ENCODE data around the gene TMEM229A. TPM values are rescaled to one million over a fixed set of nuclear protein-coding genes. Genes with fewer than 3 reads are reported as not detected.
"Not testable (repeated sequence)": the region's sequence is repeated elsewhere in the genome, so short reads cannot be mapped to it uniquely, and the experiment has no call there.

Gene TMEM229A
- total RNA-seq, 2 donors from 2014 or later, result not detected

DNA sequence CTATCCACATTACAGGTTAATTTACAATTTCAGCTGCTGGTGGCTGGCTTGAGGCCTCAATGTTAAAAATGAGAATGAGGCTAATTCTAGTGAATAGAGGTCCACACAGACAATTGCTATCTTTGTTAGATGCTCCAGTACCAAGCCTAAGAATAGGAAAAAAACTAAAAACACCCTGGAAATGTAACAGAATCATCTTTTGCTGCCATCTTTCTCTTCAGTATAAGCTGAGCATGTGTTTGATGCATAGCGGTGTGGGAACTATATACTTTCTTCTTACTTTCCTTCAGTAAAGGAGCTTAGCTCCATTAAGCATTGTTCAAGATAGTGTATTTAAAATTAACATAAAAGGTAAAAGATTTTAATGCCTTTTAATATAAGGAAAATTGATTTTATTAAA is 5.6 kb downstream of the TMEM229A start:
- Mint-ChIP-seq H3K27ac (no peak overlapping the region), H3K4me3 (no peak overlapping the region), H3K27me3 (peaks cover 25% of the 10 kb centered on the region), H3K36me3 (ENCODE audit: low read depth) (peaks cover 2% of the 10 kb centered on the region), H3K4me1 (peaks cover 4% of the 10 kb centered on the region)
- ATAC-seq (no peak), DNase-seq (no peak)
- H3K9me3 ChIP-seq (ENCODE audit: control insufficient read depth, low read length, poor library complexity, severe bottlenecking), result peaks cover 2% of the 10 kb centered on the region

DNA sequence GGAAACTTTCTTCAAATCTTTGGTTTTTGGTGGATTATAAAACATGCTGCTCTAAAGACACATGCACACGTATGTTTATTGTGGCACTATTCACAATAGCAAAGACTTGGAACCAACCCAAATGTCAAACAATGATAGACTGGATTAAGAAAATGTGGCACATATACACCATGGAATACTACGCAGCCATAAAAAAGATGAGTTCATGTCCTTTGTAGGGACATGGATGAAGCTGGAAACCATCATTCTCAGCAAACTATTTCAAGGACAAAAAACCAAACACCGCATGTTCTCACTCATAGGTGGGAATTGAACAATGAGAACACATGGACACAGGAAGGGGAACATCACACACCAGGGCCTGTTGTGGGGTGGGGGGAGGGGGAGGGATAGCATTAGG is 8.5 kb downstream of the TMEM229A start:
- not testable (repeated sequence) for H3K4me1 Mint-ChIP-seq; H3K36me3 Mint-ChIP-seq (ENCODE audit: low read depth); H3K27ac Mint-ChIP-seq; DNase-seq; H3K27me3 Mint-ChIP-seq; H3K9me3 ChIP-seq (ENCODE audit: control insufficient read depth, low read length, poor library complexity, severe bottlenecking); ATAC-seq; H3K4me3 Mint-ChIP-seq

DNA sequence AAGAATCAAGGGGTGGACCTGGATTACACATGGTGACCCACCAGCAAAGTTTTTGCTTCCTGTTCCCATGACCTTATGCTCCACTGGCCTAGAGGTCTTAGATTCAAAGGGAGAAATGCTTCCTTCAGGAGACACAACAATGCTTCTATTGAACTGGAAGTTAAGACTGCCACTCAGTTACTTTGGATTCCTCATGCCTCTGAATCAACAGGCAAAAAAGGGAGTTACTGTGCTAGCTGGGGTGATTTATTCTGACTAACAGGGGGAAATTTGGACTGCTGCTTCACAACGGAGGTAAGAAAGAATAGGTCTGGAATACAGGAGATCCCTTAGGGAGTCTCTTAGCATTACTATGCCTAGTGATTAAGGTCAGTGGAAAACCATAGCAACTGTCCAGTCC is 10.3 kb downstream of the TMEM229A start:
- peaks cover 2% of the 10 kb centered on the region for H3K9me3 ChIP-seq (ENCODE audit: control insufficient read depth, low read length, poor library complexity, severe bottlenecking)
- DNase-seq (no peak), ATAC-seq (no peak)
- Mint-ChIP-seq H3K4me1 (no peaks in the 10 kb centered on the region), H3K4me3 (no peak overlapping the region), H3K27ac (no peak overlapping the region), H3K36me3 (ENCODE audit: low read depth) (no peaks in the 10 kb centered on the region), H3K27me3 (no peaks in the 10 kb centered on the region)

DNA sequence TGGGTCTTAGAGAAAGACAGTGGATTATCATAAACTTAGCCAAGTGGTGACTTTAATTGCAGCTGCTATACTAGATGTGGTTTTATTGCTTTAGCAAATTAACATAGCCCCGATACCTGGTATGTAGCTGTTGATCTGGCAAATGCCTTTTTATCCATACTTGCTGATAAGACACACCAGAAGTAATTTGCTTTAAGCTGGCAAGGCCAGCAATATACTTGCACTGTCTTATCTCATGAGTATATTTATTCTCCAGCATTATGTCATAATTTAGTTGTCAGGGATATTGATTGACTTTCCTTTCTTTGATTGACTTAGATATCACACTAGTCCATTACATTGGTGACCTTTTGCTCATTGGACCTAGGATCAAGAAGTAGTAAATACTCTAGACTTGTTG is 12.8 kb downstream of the TMEM229A start:
- Mint-ChIP-seq H3K4me1 (no peaks in the 10 kb centered on the region), H3K27me3 (no peaks in the 10 kb centered on the region), H3K4me3 (no peak overlapping the region), H3K27ac (no peak overlapping the region), H3K36me3 (ENCODE audit: low read depth) (no peaks in the 10 kb centered on the region)
- ATAC-seq (no peak), DNase-seq (no peak)
- no peaks in the 10 kb centered on the region for H3K9me3 ChIP-seq (ENCODE audit: control insufficient read depth, low read length, poor library complexity, severe bottlenecking)

DNA sequence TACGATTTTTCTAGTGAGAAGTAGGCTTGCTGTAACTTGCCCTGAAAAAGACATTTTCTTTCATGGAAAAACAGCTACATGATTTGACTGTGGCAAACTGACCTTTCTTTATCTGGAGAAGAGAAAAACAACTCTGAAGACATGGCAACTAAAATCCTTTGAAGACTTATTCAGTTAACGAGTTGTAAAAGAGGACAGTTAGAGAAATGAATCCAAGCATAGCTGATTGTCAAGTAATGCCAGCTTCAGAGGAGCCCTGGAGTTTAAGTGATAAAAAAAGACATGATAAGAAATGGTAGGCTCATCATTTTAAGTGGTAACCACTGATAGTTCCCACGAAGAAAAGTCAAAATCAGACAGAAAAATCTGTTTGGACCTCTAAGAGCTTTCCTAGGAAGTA is 19.6 kb downstream of the TMEM229A start:
- no peak for DNase-seq
- H3K9me3 ChIP-seq (ENCODE audit: control insufficient read depth, low read length, poor library complexity, severe bottlenecking), result no peaks in the 10 kb centered on the region
- ATAC-seq, result no peak
- no peak overlapping the region for H3K4me3 Mint-ChIP-seq
- H3K4me1 Mint-ChIP-seq, result no peaks in the 10 kb centered on the region
- H3K27me3 Mint-ChIP-seq, result no peaks in the 10 kb centered on the region
- H3K27ac Mint-ChIP-seq, result no peak overlapping the region
- no peaks in the 10 kb centered on the region for H3K36me3 Mint-ChIP-seq (ENCODE audit: low read depth)

DNA sequence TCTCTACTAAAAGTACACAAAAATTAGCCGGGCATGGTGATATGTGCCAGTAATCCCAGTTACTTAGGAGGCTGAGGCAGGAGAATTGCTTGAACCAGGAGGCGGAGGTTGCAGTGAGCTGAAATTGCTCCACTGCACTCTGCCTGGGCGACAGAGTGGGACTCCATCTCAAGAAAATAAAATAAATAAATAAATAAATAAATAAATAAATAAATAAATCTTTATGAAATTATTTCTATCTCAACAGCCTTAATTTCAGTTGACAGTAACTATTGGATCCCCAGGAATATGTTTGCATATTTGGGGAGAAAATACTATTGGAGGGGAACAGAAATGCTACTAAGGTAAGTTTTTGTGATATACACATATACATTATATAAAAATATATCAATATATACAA is 20.0 kb downstream of the TMEM229A start:
- Mint-ChIP-seq H3K36me3 (ENCODE audit: low read depth) (no peaks in the 10 kb centered on the region), H3K27ac (no peak overlapping the region), H3K4me3 (no peak overlapping the region), H3K4me1 (no peaks in the 10 kb centered on the region), H3K27me3 (no peaks in the 10 kb centered on the region)
- no peaks in the 10 kb centered on the region for H3K9me3 ChIP-seq (ENCODE audit: control insufficient read depth, low read length, poor library complexity, severe bottlenecking)
- DNase-seq (no peak), ATAC-seq (no peak)

DNA sequence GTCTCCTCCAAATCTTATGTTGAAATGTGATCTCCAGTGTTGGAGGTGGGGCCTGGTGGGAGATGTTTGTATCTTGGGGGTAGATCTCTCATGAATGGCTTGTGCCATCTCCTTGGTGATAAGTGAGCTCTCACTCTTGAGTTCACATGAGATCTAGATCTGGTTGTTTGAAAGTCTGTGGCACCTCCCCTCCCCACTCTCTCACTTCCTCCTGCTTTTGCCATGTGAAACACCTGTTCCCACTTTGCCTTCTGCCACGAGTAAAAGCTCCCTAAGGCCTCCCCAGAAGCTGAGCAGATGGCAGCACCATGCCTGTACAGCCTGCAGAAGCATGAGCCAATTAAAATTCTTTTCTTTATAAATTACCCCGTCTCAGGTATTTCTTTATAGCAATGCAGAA is 23.5 kb downstream of the TMEM229A start:
- no peak overlapping the region for H3K27ac Mint-ChIP-seq
- no peak overlapping the region for H3K4me3 Mint-ChIP-seq
- H3K27me3 Mint-ChIP-seq, result no peaks in the 10 kb centered on the region
- no peaks in the 10 kb centered on the region for H3K9me3 ChIP-seq (ENCODE audit: control insufficient read depth, low read length, poor library complexity, severe bottlenecking)
- DNase-seq (no peak), ATAC-seq (no peak)
- no peaks in the 10 kb centered on the region for H3K4me1 Mint-ChIP-seq
- no peaks in the 10 kb centered on the region for H3K36me3 Mint-ChIP-seq (ENCODE audit: low read depth)

DNA sequence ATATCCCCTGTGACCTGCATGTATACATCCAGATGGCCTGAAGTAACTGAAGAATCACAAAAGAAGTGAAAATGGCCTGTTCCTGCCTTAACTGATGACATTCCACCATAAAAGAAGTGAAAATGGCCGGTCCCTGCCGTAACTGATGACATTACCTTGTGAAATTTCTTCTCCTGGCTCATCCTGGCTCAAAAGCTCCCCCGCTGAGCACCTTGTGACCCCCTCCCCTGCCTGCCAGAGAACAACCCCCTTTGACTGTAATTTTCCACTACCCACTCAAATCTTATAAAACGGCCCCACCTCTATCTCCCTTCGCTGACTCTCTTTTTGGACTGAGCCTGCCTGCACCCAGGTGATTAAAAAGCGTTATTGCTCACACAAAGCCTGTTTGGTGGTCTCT is 24.6 kb downstream of the TMEM229A start:
- ATAC-seq; H3K36me3 Mint-ChIP-seq (ENCODE audit: low read depth); H3K4me3 Mint-ChIP-seq; H3K27ac Mint-ChIP-seq; H3K4me1 Mint-ChIP-seq; DNase-seq; H3K27me3 Mint-ChIP-seq; H3K9me3 ChIP-seq (ENCODE audit: control insufficient read depth, low read length, poor library complexity, severe bottlenecking): not testable (repeated sequence)

DNA sequence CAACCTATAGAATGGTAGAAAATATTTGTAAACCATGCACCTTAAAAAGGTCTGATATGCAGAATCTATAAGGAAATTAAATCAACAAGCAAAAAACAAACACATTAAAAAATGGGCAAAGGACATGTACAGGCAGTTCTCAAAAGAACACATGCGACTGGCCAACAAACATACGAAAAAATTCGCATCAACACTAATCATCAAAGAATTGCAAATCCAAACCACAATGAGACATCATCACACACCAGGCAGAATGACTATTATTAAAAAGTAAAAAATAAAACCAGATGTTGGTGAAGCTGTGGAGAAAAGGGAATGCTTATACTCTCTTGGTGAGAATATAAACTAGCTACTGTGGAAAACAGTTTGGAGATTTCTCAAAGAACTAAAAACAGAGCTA is 33.2 kb downstream of the TMEM229A start:
- no peak overlapping the region for H3K4me3 Mint-ChIP-seq

DNA sequence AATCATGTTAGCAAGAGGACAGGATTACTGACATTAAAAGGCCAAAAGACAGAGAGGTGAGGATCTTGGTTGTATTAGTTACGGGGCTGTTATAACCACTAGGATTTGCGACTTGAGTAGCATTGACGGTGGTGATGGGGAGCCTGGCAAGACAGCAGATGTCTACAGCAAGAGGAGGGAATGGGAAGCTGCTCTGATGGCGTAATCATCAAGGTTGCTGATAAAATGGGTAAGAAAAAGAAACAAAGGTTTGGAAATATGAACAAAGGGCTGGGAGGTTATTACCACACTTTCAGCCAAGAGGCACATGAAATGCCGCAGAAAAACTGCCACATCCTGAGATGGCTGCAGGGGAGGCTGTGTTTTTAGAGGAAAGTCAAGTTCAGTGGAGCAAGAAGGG is 33.9 kb downstream of the TMEM229A start:
- H3K27ac Mint-ChIP-seq, result no peak overlapping the region
- ATAC-seq, result no peak
- no peaks in the 10 kb centered on the region for H3K4me1 Mint-ChIP-seq
- H3K36me3 Mint-ChIP-seq (ENCODE audit: low read depth), result no peaks in the 10 kb centered on the region
- no peaks in the 10 kb centered on the region for H3K9me3 ChIP-seq (ENCODE audit: control insufficient read depth, low read length, poor library complexity, severe bottlenecking)
- no peaks in the 10 kb centered on the region for H3K27me3 Mint-ChIP-seq
- DNase-seq, result no peak
- H3K4me3 Mint-ChIP-seq, result no peak overlapping the region

More for the DNA sequence above, 33.2 kb downstream of the TMEM229A start:
- Mint-ChIP-seq H3K27me3 (no peaks in the 10 kb centered on the region), H3K27ac (no peak overlapping the region), H3K36me3 (ENCODE audit: low read depth) (no peaks in the 10 kb centered on the region), H3K4me1 (no peaks in the 10 kb centered on the region)
- no peaks in the 10 kb centered on the region for H3K9me3 ChIP-seq (ENCODE audit: control insufficient read depth, low read length, poor library complexity, severe bottlenecking)
- ATAC-seq (no peak), DNase-seq (no peak)

DNA sequence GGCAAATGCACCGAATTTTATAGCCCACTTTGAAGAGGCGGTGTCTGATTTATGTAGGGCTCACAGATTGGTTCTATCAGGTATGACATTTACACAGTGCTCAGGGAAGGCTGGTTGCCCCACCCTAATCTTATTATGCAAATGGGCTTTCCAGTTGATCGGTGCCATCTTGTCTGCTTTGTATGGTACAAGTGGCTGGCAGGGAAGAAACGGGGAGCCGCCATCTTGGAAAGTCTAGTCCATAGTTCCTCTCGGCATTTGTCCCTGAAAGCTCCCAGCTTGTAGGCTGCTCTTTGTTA is 36.6 kb downstream of the TMEM229A start:
- H3K4me1 Mint-ChIP-seq, result no peaks in the 10 kb centered on the region
- no peaks in the 10 kb centered on the region for H3K9me3 ChIP-seq (ENCODE audit: control insufficient read depth, low read length, poor library complexity, severe bottlenecking)
- no peak overlapping the region for H3K4me3 Mint-ChIP-seq
- no peak overlapping the region for H3K27ac Mint-ChIP-seq
- ATAC-seq (no peak), DNase-seq (no peak)
- peaks cover 5% of the 10 kb centered on the region for H3K27me3 Mint-ChIP-seq
- H3K36me3 Mint-ChIP-seq (ENCODE audit: low read depth), result no peaks in the 10 kb centered on the region

DNA sequence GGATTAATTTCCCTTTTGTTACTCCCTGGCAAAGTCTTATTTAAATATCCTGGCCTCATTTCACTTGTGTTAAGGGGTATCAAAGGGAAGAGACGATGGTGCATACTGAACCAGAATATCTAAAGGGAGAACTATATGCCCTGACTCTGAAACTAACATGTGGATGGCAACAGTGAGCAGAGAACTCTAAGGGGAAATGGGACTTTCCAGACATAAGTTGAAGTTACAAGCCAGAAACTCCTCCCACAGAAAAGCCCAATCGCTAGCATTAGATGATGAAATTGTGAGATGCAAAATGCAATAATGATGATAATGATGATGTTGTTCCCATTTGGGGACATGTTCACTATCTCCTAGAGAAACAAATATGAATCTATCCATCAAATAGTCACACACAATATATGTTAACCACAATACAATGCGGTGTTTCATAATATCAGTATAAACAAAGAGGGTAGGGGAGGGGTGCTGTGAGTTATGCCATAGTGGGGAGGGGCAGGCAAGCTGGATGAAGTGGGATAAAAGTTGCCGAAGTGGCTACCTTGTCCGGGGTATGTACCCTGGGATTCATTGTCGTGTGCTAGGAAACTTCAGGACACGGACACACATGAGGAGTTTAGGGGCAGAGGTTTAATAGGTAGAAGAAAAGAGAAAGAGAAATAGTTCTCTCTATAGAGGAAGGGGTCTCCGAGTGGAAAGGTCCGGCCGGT is 37.1 kb downstream of the TMEM229A start:
- no peak overlapping the region for H3K27ac Mint-ChIP-seq
- H3K4me1 Mint-ChIP-seq, result no peaks in the 10 kb centered on the region
- no peak for DNase-seq
- no peaks in the 10 kb centered on the region for H3K9me3 ChIP-seq (ENCODE audit: control insufficient read depth, low read length, poor library complexity, severe bottlenecking)
- peaks cover 5% of the 10 kb centered on the region for H3K27me3 Mint-ChIP-seq
- H3K36me3 Mint-ChIP-seq (ENCODE audit: low read depth), result no peaks in the 10 kb centered on the region
- ATAC-seq, result no peak
- H3K4me3 Mint-ChIP-seq, result no peak overlapping the region

DNA sequence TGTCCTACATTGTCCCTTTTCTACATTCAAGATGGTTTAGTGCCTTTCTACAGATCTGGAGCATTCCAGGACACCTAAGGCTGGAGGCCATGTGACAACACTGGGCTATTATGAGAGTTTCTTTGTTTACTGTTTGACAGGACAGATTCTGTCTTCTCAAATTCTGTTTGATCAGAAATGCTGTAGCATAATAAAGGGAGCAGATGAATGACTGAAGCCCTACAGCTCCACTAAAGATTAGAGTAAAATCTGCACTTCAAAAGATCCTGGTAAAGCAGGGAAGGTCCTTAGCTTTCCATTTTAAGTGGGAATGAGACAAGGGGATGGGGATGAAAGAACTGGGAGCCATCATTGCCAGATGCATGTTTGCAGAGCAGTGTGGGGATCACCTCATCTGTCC is 38.4 kb downstream of the TMEM229A start:
- ATAC-seq (no peak), DNase-seq (no peak)
- no peak overlapping the region for H3K4me3 Mint-ChIP-seq
- peaks cover 5% of the 10 kb centered on the region for H3K27me3 Mint-ChIP-seq
- no peak overlapping the region for H3K27ac Mint-ChIP-seq
- no peaks in the 10 kb centered on the region for H3K4me1 Mint-ChIP-seq
- H3K9me3 ChIP-seq (ENCODE audit: control insufficient read depth, low read length, poor library complexity, severe bottlenecking), result no peaks in the 10 kb centered on the region
- no peaks in the 10 kb centered on the region for H3K36me3 Mint-ChIP-seq (ENCODE audit: low read depth)

DNA sequence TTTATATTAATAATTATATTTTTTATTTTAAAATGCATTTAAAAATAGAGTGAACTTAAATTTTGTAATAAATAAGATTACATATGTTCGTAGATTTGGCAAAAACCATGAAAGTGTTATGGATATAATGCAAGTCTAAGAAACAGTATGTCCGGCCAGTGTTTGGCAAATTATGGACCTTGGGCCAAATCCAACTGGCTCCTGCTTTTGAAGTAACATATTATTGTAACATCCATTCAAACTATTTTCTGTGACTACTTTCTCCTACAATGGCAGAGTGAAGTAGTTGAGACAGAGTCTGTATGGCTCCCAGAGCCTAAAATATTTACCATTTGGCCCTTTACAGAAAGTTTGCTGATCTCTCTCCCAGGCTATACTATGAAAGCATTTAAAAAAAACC is 38.9 kb downstream of the TMEM229A start:
- H3K27ac Mint-ChIP-seq, result no peak overlapping the region
- H3K36me3 Mint-ChIP-seq (ENCODE audit: low read depth), result no peaks in the 10 kb centered on the region
- no peak for DNase-seq
- no peaks in the 10 kb centered on the region for H3K4me1 Mint-ChIP-seq
- no peak overlapping the region for H3K4me3 Mint-ChIP-seq
- peaks cover 5% of the 10 kb centered on the region for H3K27me3 Mint-ChIP-seq
- ATAC-seq, result no peak
- H3K9me3 ChIP-seq (ENCODE audit: control insufficient read depth, low read length, poor library complexity, severe bottlenecking), result no peaks in the 10 kb centered on the region
